ENCODE measurements around the gene TCF15. TPM values are rescaled to one million over a fixed set of nuclear protein-coding genes. Genes with fewer than 3 reads are reported as not detected.
A peak's percentile ranks its signal among the peaks of the same experiment; 100 is the strongest.
"Not testable (repeated sequence)": the region's sequence is repeated elsewhere in the genome, so short reads cannot be mapped to it uniquely, and the experiment has no call there.

TCF15 gene
- total RNA-seq, 1 experiment from 2014 or later = 0.10 TPM

- in situ Hi-C loops (cut with HindIII; ENCODE audit: low sequenced_read_pairs) = no loop called here
- DNase-seq (ENCODE audit: low spot score) = no peak
Measured at GRCh38 chr20:591941-592340, 18.2 kb downstream of the TCF15 start.

DNA sequence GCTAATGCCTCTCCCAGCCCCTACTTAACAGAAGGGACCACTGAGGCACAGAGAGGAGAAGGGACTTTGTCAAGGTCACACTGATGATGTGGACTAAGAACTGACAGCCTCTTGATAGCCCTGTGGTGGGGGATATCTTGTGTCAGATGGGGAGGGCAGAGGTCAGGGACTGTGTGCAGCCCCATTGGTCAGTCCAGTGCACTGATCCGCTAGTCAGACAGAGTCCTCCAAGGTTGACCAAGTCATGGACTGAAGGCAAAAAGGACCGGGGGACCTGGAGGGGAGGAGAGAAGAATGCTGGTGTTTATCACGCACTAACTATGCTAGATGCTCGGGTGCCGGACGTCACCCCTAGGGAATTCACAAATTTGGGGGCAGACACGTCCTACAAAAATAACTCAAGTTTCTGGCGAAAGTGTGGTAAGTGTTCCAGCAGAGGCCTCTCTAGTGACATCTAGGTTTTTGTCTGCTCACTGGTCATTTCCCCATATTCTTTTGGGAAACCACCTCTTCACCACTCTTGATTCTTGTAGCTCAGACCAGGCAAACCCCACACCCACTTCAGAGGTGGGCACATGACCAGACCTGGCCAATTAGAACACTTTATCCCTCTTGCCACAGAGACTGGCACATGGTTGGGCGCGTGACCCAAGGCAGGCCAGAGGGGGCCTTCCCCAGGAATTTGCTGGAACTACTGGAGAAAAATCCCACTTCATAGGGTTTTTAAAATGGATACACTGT, 21.0 kb downstream of the TCF15 start:
- in situ Hi-C loops (cut with HindIII; ENCODE audit: low sequenced_read_pairs) = no loop called here
- DNase-seq (ENCODE audit: low spot score) = no peak

DNA sequence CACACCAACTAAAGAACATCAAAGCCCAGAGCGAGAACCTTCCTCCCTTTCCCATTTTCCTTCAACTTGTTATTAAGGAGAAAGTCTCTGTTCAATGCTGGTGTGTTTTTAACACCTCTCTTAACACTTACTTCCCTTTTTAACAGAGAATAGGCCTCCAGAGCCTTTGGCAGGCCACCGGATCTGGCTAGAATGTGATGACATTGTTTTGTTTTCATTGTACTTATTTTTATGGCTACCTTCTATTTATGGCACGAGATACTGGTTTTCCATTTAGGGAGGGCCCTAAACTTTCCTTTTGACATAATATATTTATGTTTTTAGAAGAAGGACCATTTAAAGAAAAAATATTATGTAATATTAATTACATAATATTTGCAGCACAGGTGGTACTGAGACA, 21.6 kb downstream of the TCF15 start:
- DNase-seq (ENCODE audit: low spot score) = no peak
- in situ Hi-C loops (cut with HindIII; ENCODE audit: low sequenced_read_pairs) = no loop called here

DNA sequence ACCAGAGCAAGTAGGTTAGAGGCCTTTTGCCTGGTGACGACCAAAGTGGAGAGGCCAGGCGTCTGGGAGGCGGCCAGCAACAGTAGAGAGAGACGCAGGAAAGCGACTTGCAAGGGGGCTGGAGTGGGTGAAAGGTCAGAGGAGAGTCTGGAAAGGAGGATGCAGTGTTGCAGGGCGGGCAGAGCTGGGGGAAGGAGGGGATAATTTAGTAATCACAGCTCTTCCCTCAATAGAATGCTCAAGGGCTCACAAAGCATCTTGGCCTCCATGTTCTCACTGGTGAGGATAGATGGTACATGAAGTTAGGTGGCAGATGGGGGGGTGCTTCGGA, 25.2 kb downstream of the TCF15 start:
- in situ Hi-C loops (cut with HindIII; ENCODE audit: low sequenced_read_pairs) = no loop called here
- no peak for DNase-seq (ENCODE audit: low spot score)

DNA sequence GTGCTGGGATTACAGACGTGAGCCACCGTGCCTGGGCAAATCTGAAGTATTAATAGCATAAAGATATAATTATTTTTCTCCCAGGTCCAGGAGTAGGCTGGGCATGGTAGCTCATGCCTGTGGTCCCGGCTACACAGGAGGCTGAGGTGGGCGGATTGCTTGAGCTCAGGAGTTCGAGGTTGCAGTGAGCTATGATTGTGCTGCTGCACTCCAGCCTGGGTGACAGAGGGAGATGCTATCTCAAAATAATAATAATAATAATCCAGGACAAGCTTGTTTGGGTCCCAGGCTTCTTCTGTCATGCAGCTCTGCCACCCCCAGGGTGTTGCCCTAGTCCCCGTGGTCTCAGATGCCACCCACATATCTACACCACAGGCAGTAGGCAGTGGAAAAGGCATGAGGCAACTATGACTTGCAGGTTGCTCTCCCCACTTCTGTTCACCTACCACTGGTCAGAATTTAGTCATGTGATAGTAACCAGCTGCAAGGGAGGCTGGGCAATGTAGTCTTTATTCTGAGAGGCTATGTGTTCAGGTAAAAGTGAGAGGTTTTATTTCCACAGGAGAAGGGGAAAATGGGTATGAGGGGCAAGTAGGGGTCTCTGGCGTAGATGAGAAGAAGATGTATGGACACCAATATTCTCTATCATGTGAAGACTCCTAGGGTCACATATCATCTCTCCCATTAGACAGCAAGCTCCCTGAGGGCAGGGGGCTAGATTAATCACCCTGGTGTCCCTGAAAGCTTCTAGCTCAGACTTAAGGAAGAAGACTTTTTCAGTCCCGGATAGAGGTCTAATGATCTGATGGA, 25.7 kb downstream of the TCF15 start:
- in situ Hi-C loops (cut with HindIII; ENCODE audit: low sequenced_read_pairs) = no loop called here
- DNase-seq (ENCODE audit: low spot score) = peak; percentile 13

DNA sequence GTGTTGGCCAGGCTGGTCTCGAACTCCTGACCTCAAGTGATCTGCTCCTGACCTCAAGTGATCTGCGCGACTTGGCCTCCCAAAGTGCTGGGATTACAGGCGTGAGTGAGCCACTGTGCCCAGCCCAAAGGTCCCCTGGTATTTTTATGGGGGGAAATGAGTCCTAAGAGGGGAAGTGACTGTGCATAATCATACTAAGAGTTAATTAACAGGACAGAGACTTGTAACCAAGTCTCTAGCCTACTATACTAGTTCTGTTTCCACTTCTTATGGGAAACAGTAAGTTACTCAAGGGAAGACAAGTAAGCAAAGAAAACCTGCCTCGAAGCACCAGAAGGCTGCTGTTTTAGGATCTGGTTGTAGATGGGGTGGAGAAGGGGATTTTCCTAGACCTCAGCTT, 27.9 kb downstream of the TCF15 start:
- in situ Hi-C loops (cut with HindIII; ENCODE audit: low sequenced_read_pairs) = no loop called here
- DNase-seq (ENCODE audit: low spot score) = no peak

DNA sequence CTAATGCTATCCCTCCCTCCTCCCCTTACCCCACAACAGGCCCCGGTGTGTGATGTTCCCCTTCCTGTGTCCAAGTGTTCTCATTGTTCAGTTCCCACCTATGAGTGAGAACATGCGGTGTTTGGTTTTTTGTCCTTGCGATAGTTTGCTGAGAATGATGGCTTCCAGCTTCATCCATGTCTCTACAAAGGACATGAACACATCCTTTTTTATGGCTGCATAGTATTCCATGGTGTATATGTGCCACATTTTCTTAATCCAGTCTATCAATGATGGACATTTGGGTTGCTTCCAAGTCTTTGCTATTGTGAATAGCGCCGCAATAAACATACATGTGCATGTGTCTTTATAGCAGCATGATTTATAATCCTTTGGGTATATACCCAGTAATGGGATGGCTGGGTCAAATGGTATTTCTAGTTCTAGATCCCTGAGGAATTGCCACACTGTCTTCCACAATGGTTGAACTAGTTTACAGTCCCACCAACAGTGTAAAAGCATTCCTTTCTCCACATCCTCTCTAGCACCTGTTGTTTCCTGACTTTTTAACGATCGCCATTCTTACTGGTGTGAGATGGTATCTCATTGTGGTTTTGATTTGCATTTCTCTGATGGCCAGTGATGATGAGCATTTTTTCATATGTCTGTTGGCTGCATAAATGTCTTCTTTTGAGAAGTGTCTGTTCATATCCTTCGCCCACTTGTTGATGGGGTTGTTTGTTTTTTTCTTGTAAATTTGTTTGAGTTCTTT, 31.0 kb downstream of the TCF15 start:
- DNase-seq (ENCODE audit: low spot score); in situ Hi-C loops (cut with HindIII; ENCODE audit: low sequenced_read_pairs): not testable (repeated sequence)

GRCh38 chr20:577167-577791, 32.8 kb downstream of the TCF15 start:
- no peak for DNase-seq (ENCODE audit: low spot score)
- in situ Hi-C loops (cut with HindIII; ENCODE audit: low sequenced_read_pairs) = no loop called here

GRCh38 chr20:576156-576555, 34.0 kb downstream of the TCF15 start:
- no peak for DNase-seq (ENCODE audit: low spot score)
- in situ Hi-C loops (cut with HindIII; ENCODE audit: low sequenced_read_pairs) = no loop called here

DNA sequence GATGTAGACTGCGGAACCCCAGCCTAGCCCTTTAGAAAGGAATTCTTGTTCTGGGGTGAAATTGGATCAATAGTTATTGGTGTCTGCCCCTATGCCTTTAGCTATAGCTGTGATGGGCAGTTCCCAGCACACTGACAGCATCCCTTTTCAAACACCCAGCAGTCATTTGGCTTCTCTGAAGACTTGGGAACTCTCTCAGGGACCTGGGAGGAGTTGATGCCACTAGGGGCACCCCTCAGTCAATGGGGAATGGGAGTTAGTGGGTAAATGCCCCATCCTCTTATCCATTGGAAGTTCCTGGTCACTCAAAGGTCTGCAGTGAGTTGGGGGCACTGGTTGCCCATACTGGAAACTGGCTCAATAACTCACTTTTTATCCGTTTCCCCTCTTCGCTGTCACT, 34.9 kb downstream of the TCF15 start:
- DNase-seq (ENCODE audit: low spot score) = no peak
- in situ Hi-C loops (cut with HindIII; ENCODE audit: low sequenced_read_pairs) = no loop called here

- no peak for DNase-seq (ENCODE audit: low spot score)
- in situ Hi-C loops (cut with HindIII; ENCODE audit: low sequenced_read_pairs) = no loop called here
Measured at GRCh38 chr20:574297-574942, 35.7 kb downstream of the TCF15 start.

GRCh38 chr20:573414-574296, 36.5 kb downstream of the TCF15 start:
- no peak for DNase-seq (ENCODE audit: low spot score)
- in situ Hi-C loops (cut with HindIII; ENCODE audit: low sequenced_read_pairs) = no loop called here

- no peak for DNase-seq (ENCODE audit: low spot score)
- in situ Hi-C loops (cut with HindIII; ENCODE audit: low sequenced_read_pairs) = no loop called here
Measured at GRCh38 chr20:572727-573126, 37.4 kb downstream of the TCF15 start.

GRCh38 chr20:571754-572441, 38.2 kb downstream of the TCF15 start:
- DNase-seq (ENCODE audit: low spot score) = no peak
- in situ Hi-C loops (cut with HindIII; ENCODE audit: low sequenced_read_pairs) = no loop called here

DNA sequence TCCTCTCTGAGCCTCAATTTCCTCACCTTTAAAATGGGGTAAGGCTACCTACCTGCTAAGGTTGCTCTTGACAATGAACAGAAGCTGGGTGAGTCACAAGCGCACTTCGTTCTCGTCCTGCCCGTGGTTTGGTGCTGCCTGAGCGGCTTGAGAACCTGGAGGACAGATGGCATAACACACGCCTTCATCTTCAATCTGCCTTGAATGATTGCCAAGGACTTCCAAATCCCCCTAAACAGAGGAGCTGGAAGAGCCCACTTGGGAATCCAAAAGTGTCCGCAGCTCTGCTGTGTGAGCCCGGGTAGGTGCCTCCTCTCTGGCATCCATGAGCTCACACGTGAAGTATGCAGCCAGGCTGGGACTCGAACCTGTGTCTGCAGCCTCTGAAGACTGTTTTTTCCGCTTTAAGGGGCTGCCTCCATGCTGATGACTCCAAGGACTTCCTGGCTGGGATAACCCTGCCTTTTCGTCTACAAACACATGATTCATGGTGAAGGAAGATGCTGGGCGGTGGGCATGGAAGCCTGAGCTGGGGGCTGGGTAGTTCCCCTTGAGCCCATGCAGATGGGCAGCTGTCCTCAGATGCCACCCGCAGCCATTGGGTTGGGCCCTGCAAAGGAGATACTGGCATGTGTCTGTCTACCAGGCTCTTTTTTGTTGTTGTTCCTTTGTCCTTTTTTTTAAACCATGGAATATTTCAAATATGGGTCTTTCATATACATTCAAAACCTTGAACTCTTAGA, 41.3 kb downstream of the TCF15 start:
- in situ Hi-C loops (cut with HindIII; ENCODE audit: low sequenced_read_pairs) = no loop called here
- no peak for DNase-seq (ENCODE audit: low spot score)

- no peak for DNase-seq (ENCODE audit: low spot score)
- in situ Hi-C loops (cut with HindIII; ENCODE audit: low sequenced_read_pairs) = no loop called here
Measured at GRCh38 chr20:568097-568652, 41.9 kb downstream of the TCF15 start.

- in situ Hi-C loops (cut with HindIII; ENCODE audit: low sequenced_read_pairs) = no loop called here
- no peak for DNase-seq (ENCODE audit: low spot score)
Measured at GRCh38 chr20:564192-564591, 45.9 kb downstream of the TCF15 start.

Measured in G401 (cell line).